PC-9 (cell line): ENCODE results near the gene SCARB1.

ENCODE experiments used
- CTCF ChIP-seq: fragments of 200-600 bp; sonication (generic); conservative IDR thresholded peaks from 2 replicates; pipeline ENCODE4 v1.6.1; 2017; ENCODE audit warnings: mixed run types, antibody characterized with exemption, mild to moderate bottlenecking, moderate library complexity
- EZH2 ChIP-seq: fragments of 200-600 bp; sonication (generic); IDR thresholded peaks from 2 replicates; pipeline ENCODE4 v1.8.0; 2017; ENCODE audit warnings: antibody characterized with exemption, low read depth

DNA sequence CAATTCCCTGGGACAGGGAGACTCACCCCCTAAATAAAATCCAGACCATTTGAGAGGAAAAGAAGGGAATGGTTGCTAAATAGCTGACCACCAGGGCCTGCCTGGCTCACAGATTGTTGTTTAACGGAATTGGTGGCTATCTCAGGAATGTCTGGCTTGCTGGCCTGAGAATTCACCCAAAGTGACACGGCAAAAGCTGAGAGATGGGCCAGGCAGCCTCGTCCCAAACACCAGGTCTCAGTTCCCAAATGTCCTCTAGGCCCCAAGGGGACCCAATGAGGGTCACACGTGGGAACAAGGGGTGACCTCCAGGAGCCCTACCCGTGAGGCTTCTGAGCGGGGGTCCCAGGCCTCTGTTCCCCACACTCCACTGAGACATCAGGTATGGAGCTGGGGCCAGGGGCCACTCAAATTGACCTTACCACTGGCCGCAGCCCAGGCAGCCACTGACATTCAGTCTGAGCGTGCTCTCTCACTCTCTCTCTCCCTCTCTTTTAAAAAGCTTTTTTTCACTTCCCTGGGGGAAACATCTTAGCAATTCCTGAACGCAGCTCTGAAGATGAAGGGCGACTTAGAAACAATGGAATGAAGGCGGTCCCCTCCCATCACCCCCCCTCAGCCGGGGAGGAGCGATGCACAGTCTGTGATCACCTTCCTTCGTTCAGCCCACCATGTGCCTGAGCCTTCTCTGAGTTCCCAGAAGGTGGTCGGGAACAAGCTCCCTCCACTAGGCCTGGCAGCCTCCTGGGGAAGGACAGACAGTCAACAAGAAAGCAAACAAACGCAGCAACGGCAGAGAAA is 131.2 kb downstream of the SCARB1 start:
- TF ChIP-seq CTCF (no peak), EZH2 (no peak)
